Liver (tissue), 3 donors: Measurements from ENCODE around the gene CRP.

ENCODE experiments used
- ATF3 ChIP-seq: IDR thresholded peaks from 2 replicates; pipeline ENCODE4 v1.6.1; 2016; ENCODE audit warnings: antibody characterized with exemption
- CTCF ChIP-seq: fragments of 150-350 bp; IDR thresholded peaks from 2 replicates; pipeline ENCODE4 v1.5.1; 2017; ENCODE audit warnings: improper control_type of control experiment, low read depth, low read length; ENCODE audit not compliant: missing input control
- EGR1 ChIP-seq, 2 donors: IDR thresholded peaks; 2 replicates each; pipeline ENCODE4 v1.6.1; 2016 to 2018; ENCODE audit warnings: antibody characterized with exemption in 2 of 2, low read depth in 2 of 2
- FOXA2 ChIP-seq: IDR thresholded peaks from 2 replicates; pipeline ENCODE4 v1.6.1; 2016; ENCODE audit warnings: antibody characterized with exemption
- HNF4G ChIP-seq: IDR thresholded peaks from 2 replicates; pipeline ENCODE4 v1.6.1; 2016; ENCODE audit warnings: antibody characterized with exemption
- JUND ChIP-seq, 2 donors: IDR thresholded peaks; 2 replicates each; pipeline ENCODE4 v1.6.1; 2016; ENCODE audit warnings: antibody characterized with exemption in 2 of 2
- MAX ChIP-seq: IDR thresholded peaks from 2 replicates; pipeline ENCODE4 v1.6.1; 2016; ENCODE audit warnings: antibody characterized with exemption
- RAD21 ChIP-seq, 2 donors: IDR thresholded peaks; 2 replicates each; pipeline ENCODE4 v1.6.1; 2016; ENCODE audit warnings: antibody characterized with exemption in 2 of 2, mild to moderate bottlenecking in 2 of 2
- REST ChIP-seq: IDR thresholded peaks from 2 replicates; pipeline ENCODE4 v1.6.1; 2016; ENCODE audit warnings: antibody characterized with exemption, mild to moderate bottlenecking
- RXRA ChIP-seq, 2 donors: IDR thresholded peaks; 2 replicates each; pipeline ENCODE4 v1.6.1; 2017 to 2018; ENCODE audit warnings: antibody characterized with exemption in 2 of 2, mild to moderate bottlenecking in 1 of 2
- SP1 ChIP-seq: IDR thresholded peaks from 2 replicates; pipeline ENCODE4 v1.6.1; 2018; ENCODE audit warnings: antibody characterized with exemption, mild to moderate bottlenecking
- TAF1 ChIP-seq: conservative IDR thresholded peaks from 2 replicates; pipeline ENCODE4 v1.6.1; 2016; ENCODE audit warnings: antibody characterized with exemption, mild to moderate bottlenecking
- ZBTB33 ChIP-seq: IDR thresholded peaks from 2 replicates; pipeline ENCODE4 v1.6.1; 2016; ENCODE audit warnings: antibody characterized with exemption
- donor health status: healthy.
- donor health status: healthy.

GRCh38 chr1:159668739-159669138 is 45.6 kb downstream of the CRP start:
- no peak for TF ChIP-seq TAF1
- no peak for TF ChIP-seq CTCF
- TF ChIP-seq SP1: no peak
- no peak for TF ChIP-seq RAD21 (IDR thresholded peaks at IDR 0.05)
- no peak for TF ChIP-seq MAX
- TF ChIP-seq HNF4G: no peak
- TF ChIP-seq EGR1 (IDR thresholded peaks at IDR 0.05; ENCODE audit: low read depth in 2 of 2): no peak
- no peak for TF ChIP-seq RXRA (IDR thresholded peaks at IDR 0.05)
- no peak for TF ChIP-seq FOXA2
- TF ChIP-seq ATF3: no peak
- TF ChIP-seq REST: no peak
- no peak for TF ChIP-seq JUND (IDR thresholded peaks at IDR 0.05)
- no peak for TF ChIP-seq ZBTB33
